Neural cell (in vitro differentiated cells): ENCODE measurements around the gene PTDSS2. TPM values are rescaled to one million over a fixed set of nuclear protein-coding genes. Genes with fewer than 3 reads are reported as not detected.

Source experiments
- H2AFZ ChIP-seq: fragments of 200-600, 300-800 bp; sonication (generic), shearing (Covaris generic); 2 replicates; pipeline ENCODE4 v1.6.0; 2014; ENCODE audit warnings: low read depth, mild to moderate bottlenecking, antibody characterized with exemption, low read length, moderate library complexity
- H3F3A ChIP-seq: fragments of 200-600 bp; shearing (Covaris generic); 2 replicates; pipeline ENCODE4 v1.6.1; 2016; ENCODE audit warnings: mild to moderate bottlenecking, moderate library complexity, mixed read lengths, antibody characterized with exemption, low read length; ENCODE audit not compliant: insufficient read depth, poor library complexity, severe bottlenecking
- H3K27ac ChIP-seq: fragments of 200-600, 300-800 bp; sonication (generic), shearing (Covaris generic); 2 replicates; pipeline ENCODE4 v1.5.1; 2014; ENCODE audit warnings: mild to moderate bottlenecking, low read length, moderate library complexity
- H3K27me3 ChIP-seq: fragments of 300-800, 200-600 bp; sonication (generic), shearing (Covaris generic); 2 replicates; pipeline ENCODE4 v1.6.0; 2014; ENCODE audit warnings: mild to moderate bottlenecking, low read depth, low read length, moderate library complexity; ENCODE audit not compliant: insufficient read depth
- H3K36me3 ChIP-seq: fragments of 300-800, 200-600 bp; sonication (generic), shearing (Covaris generic); 2 replicates; pipeline ENCODE4 v1.5.1; 2014; ENCODE audit warnings: mild to moderate bottlenecking, antibody characterized with exemption, low read length, moderate library complexity; ENCODE audit not compliant: insufficient read depth
- H3K4me2 ChIP-seq: fragments of 300-800, 200-600 bp; sonication (generic), shearing (Covaris generic); 2 replicates; pipeline ENCODE4 v1.6.0; 2014; ENCODE audit warnings: mild to moderate bottlenecking, low read length
- H3K4me3 ChIP-seq: fragments of 300-800, 200-600 bp; sonication (generic), shearing (Covaris generic); 2 replicates; pipeline ENCODE4 v1.5.1; 2014; ENCODE audit warnings: mild to moderate bottlenecking, low read length, moderate library complexity
- H3K79me2 ChIP-seq: fragments of 200-600 bp; shearing (Covaris generic); replicated peaks from 2 replicates; pipeline ENCODE4 v1.6.0; 2014; ENCODE audit warnings: mild to moderate bottlenecking, low read length, moderate library complexity; ENCODE audit not compliant: insufficient read depth
- H3K9ac ChIP-seq: fragments of 300-800, 200-600 bp; sonication (generic), shearing (Covaris generic); 2 replicates; pipeline ENCODE4 v1.6.1; 2016; ENCODE audit warnings: mild to moderate bottlenecking, low read length, mixed read lengths
- H3K9me2 ChIP-seq: fragments of 200-600 bp; shearing (Covaris generic); 2 replicates; pipeline ENCODE4 v1.6.1; 2016; ENCODE audit warnings: mild to moderate bottlenecking, low read length, mixed read lengths; ENCODE audit not compliant: insufficient read depth
- H3K9me3 ChIP-seq: fragments of 200-600, 300-800 bp; sonication (generic), shearing (Covaris generic); 2 replicates; pipeline ENCODE4 v1.6.1; 2016; ENCODE audit warnings: mild to moderate bottlenecking, mixed run types, low read length, moderate library complexity, mixed read lengths
- H4K20me1 ChIP-seq: fragments of 200-600 bp; shearing (Covaris generic); 2 replicates; pipeline ENCODE4 v1.6.1; 2016; ENCODE audit warnings: mild to moderate bottlenecking, mixed run types; ENCODE audit not compliant: insufficient read depth
- EP300 ChIP-seq: fragments of 450-650 bp; conservative IDR thresholded peaks from 2 replicates; pipeline ENCODE4 v1.6.1; 2014; ENCODE audit warnings: antibody characterized with exemption, mild to moderate bottlenecking, moderate library complexity; ENCODE audit not compliant: poor library complexity, severe bottlenecking
- EZH2 ChIP-seq: fragments of 200-600, 300-800 bp; shearing (Covaris generic), sonication (generic); IDR thresholded peaks from 2 replicates; pipeline ENCODE4 v1.6.1; 2014; ENCODE audit warnings: antibody characterized with exemption, low read length, borderline replicate concordance, mild to moderate bottlenecking; ENCODE audit not compliant: insufficient read depth, poor library complexity, severe bottlenecking
- MXI1 ChIP-seq: fragments of 450-650 bp; conservative IDR thresholded peaks from 2 replicates; pipeline ENCODE4 v1.6.1; 2014; ENCODE audit warnings: antibody characterized with exemption, mild to moderate bottlenecking; ENCODE audit not compliant: poor library complexity, severe bottlenecking
- POLR2AphosphoS5 ChIP-seq: IDR thresholded peaks from 2 replicates; pipeline ENCODE4 v1.6.1; 2012
- RAD21 ChIP-seq: fragments of 450-650 bp; conservative IDR thresholded peaks from 2 replicates; pipeline ENCODE4 v1.6.1; 2014; ENCODE audit warnings: antibody characterized with exemption, mild to moderate bottlenecking, moderate library complexity
- SMC3 ChIP-seq: fragments of 450-650 bp; conservative IDR thresholded peaks from 2 replicates; pipeline ENCODE4 v1.6.1; 2014; ENCODE audit warnings: antibody characterized with exemption, mild to moderate bottlenecking, moderate library complexity; ENCODE audit not compliant: poor library complexity
- TAF1 ChIP-seq: IDR thresholded peaks from 2 replicates; pipeline ENCODE4 v1.6.1; 2012; ENCODE audit warnings: low read depth
- polyA plus RNA-seq: library from polyadenylated mRNA; depleted of rRNA; stranded (reverse); fragments of >200 nt; gene quantifications from 2 replicates; pipeline ENCODE4 v1.2.3, GENCODE V29; 2014
- TF ChIP-seq, protein P1 (sequence below): fragments of 450-650 bp; IDR thresholded peaks from 2 replicates; pipeline ENCODE4 v1.5.1; 2014; ENCODE audit warnings: antibody characterized with exemption, mild to moderate bottlenecking, moderate library complexity; ENCODE audit not compliant: poor library complexity, severe bottlenecking
- TF ChIP-seq, protein P2 (sequence below): IDR thresholded peaks from 2 replicates; pipeline ENCODE4 v1.6.1; 2012; ENCODE audit warnings: borderline replicate concordance

PTDSS2 gene
- polyA plus RNA-seq, 1 donor from 2014 or later = 54.3 TPM

DNA sequence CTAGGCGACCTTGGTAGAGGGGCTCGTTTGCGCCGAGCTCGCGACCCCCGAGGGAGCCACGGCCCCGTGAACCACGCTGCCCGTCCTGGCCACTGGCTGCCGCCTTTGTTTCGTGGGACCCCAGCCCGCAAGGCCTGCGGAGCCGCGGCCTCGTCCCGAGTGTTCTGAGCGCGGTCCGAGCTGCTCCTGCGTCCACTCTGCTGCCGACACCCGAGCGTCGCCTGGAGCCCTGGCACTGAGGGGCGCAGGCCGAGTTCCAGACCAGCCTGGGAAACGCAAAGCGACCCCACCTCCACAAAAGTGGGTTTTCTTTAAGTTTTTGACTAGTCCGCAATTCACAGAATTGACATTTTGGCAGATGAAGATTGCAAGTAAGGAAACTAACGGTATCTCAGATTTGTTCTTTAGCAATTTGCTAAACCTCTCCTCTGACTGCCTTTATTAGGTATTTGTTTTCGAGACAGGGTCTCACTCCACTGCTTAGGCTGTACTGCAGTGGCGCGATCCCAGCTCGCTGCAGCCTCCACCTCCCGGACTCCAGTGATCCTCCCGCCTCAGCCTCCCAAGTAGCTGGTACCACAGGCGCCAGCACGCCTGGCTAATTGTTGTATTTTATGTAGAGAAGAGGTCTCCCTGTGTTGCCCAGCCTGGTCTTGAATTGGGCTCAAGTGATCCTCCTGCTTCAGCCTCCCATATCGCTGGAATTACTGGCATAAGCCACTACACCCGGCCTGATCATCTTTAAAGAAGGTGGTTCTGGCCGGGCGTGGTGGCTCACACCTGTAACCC, 57.8 kb downstream of the PTDSS2 start:
- Histone ChIP-seq H3K9ac (peak overlapping the region; percentile 94), H4K20me1 (no peaks in the 10 kb centered on the region), H3K4me3 (peak overlapping the region; percentile 98), H3K79me2 (peaks cover 9% of the 10 kb centered on the region), H3K4me2 (peak overlapping the region; percentile 65), H3K27ac (peak overlapping the region; percentile 92), H3K36me3 (no peaks in the 10 kb centered on the region), H3K9me3 (no peaks in the 10 kb centered on the region), H2AFZ (peak overlapping the region; percentile 27), H3K27me3 (no peaks in the 10 kb centered on the region), H3K9me2 (no peaks in the 10 kb centered on the region), H3F3A (no peaks in the 10 kb centered on the region)
- TF ChIP-seq TAF1 (no peak), SMC3 (no peak), EP300 (no peak), POLR2AphosphoS5 (no peak), RAD21 (no peak), MXI1 (no peak), EZH2 (no peak)
- TF ChIP-seq, protein P1, sequence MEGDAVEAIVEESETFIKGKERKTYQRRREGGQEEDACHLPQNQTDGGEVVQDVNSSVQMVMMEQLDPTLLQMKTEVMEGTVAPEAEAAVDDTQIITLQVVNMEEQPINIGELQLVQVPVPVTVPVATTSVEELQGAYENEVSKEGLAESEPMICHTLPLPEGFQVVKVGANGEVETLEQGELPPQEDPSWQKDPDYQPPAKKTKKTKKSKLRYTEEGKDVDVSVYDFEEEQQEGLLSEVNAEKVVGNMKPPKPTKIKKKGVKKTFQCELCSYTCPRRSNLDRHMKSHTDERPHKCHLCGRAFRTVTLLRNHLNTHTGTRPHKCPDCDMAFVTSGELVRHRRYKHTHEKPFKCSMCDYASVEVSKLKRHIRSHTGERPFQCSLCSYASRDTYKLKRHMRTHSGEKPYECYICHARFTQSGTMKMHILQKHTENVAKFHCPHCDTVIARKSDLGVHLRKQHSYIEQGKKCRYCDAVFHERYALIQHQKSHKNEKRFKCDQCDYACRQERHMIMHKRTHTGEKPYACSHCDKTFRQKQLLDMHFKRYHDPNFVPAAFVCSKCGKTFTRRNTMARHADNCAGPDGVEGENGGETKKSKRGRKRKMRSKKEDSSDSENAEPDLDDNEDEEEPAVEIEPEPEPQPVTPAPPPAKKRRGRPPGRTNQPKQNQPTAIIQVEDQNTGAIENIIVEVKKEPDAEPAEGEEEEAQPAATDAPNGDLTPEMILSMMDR = no peak
- TF ChIP-seq, protein P2, sequence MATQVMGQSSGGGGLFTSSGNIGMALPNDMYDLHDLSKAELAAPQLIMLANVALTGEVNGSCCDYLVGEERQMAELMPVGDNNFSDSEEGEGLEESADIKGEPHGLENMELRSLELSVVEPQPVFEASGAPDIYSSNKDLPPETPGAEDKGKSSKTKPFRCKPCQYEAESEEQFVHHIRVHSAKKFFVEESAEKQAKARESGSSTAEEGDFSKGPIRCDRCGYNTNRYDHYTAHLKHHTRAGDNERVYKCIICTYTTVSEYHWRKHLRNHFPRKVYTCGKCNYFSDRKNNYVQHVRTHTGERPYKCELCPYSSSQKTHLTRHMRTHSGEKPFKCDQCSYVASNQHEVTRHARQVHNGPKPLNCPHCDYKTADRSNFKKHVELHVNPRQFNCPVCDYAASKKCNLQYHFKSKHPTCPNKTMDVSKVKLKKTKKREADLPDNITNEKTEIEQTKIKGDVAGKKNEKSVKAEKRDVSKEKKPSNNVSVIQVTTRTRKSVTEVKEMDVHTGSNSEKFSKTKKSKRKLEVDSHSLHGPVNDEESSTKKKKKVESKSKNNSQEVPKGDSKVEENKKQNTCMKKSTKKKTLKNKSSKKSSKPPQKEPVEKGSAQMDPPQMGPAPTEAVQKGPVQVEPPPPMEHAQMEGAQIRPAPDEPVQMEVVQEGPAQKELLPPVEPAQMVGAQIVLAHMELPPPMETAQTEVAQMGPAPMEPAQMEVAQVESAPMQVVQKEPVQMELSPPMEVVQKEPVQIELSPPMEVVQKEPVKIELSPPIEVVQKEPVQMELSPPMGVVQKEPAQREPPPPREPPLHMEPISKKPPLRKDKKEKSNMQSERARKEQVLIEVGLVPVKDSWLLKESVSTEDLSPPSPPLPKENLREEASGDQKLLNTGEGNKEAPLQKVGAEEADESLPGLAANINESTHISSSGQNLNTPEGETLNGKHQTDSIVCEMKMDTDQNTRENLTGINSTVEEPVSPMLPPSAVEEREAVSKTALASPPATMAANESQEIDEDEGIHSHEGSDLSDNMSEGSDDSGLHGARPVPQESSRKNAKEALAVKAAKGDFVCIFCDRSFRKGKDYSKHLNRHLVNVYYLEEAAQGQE = no peak

DNA sequence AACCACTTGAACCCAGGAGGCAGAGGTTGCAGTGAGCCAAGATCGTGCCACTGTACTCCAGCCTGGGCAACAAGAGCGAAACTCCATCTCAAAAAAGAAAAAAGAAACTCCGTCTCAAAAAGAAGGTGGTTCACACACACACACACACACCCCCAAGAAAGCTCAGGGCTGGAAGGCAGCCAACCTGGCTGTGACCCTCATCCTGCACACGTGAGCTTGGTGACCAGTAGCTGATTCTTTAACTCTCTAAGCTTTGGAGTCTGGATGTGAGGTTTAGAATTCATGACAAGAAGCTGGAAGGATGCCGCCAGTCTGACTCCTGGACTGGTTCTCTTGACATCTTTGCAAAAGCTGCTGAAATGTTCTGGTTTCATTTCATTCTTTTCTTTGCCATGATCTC, 58.9 kb downstream of the PTDSS2 start:
- Histone ChIP-seq H4K20me1 (no peaks in the 10 kb centered on the region), H3K27me3 (no peaks in the 10 kb centered on the region), H2AFZ (no peak overlapping the region), H3K4me2 (no peak overlapping the region), H3K36me3 (no peaks in the 10 kb centered on the region), H3K9me2 (no peaks in the 10 kb centered on the region), H3K27ac (no peak overlapping the region), H3K9me3 (no peaks in the 10 kb centered on the region), H3K9ac (no peak overlapping the region), H3F3A (no peaks in the 10 kb centered on the region), H3K4me3 (no peak overlapping the region), H3K79me2 (peaks cover 9% of the 10 kb centered on the region)
- no peak for TF ChIP-seq EP300
- no peak for TF ChIP-seq POLR2AphosphoS5
- no peak for TF ChIP-seq TAF1
- TF ChIP-seq SMC3 = no peak
- TF ChIP-seq RAD21 = no peak
- TF ChIP-seq, protein P1 = no peak
- no peak for TF ChIP-seq EZH2
- TF ChIP-seq, protein P2 = no peak
- TF ChIP-seq MXI1 = no peak
